B cell (primary cell): ENCODE measurements around the gene MAPK14. TPM values are rescaled to one million over a fixed set of nuclear protein-coding genes. Genes with fewer than 3 reads are reported as not detected.

Source experiments
- ATAC-seq: fragments of 200-7000 bp; cut with Tn5 transposase; one replicate; pipeline ENCODE4 v1.10.0; 2021; ENCODE audit warnings: low read depth, mild to moderate bottlenecking, moderate number of reproducible peaks, moderate library complexity
- CTCF ChIA-PET: fragments of 350-600 bp; sonication (Branson Sonifier 250); formaldehyde crosslinking; loops from one replicate; lab custom pipeline; 2021; ENCODE audit warnings: antibody characterized with exemption, inconsistent platforms; lab: Charles Lee
- POLR2A ChIA-PET: fragments of 350-600 bp; sonication (Branson Sonifier 250); formaldehyde crosslinking; loops from one replicate; lab custom pipeline; 2021; ENCODE audit warnings: antibody characterized with exemption; lab: Charles Lee
- DNase-seq: peaks from one replicate; pipeline ENCODE4 v3.0.0; 2013
- H2AFZ ChIP-seq: 2 replicates; pipeline ENCODE4 v1.6.1; 2012; ENCODE audit warnings: mild to moderate bottlenecking, low read depth, low read length; ENCODE audit not compliant: insufficient read depth, poor library complexity, severe bottlenecking
- H3K27ac ChIP-seq, 2 donors: 1 replicate in 1 of 2; 2 replicates in 1 of 2; pipeline ENCODE4 v1.5.1; 2012 to 2013; ENCODE audit warnings: low read length in 2 of 2, mild to moderate bottlenecking in 2 of 2, moderate library complexity in 1 of 2
- H3K27me3 ChIP-seq, 4 experiments: fragments of 200-600 bp in 1 of 4; sonication (generic) in 1 of 4; replicated peaks in 1 of 4; 1 replicate in 2 of 4; 2 replicates in 2 of 4; pipeline versions ENCODE4 v1.6.1 to v1.7.0; 2013 to 2016; ENCODE audit warnings: low read length in 3 of 4, mild to moderate bottlenecking in 2 of 4, mixed read lengths in 1 of 4, moderate library complexity in 1 of 4; ENCODE audit not compliant: insufficient read depth in 4 of 4, control insufficient read depth in 3 of 4; ENCODE audit errors: control extremely low read depth in 1 of 4
- H3K36me3 ChIP-seq, 2 experiments: replicated peaks in 1 of 2; 1 replicate in 1 of 2; 2 replicates in 1 of 2; pipeline versions ENCODE4 v1.6.1 to v1.7.1; 2013; ENCODE audit warnings: low read length in 1 of 2; ENCODE audit not compliant: insufficient read depth in 2 of 2, control insufficient read depth in 1 of 2; ENCODE audit errors: control extremely low read depth in 1 of 2, extremely low read depth in 1 of 2
- H3K4me1 ChIP-seq, 2 donors: fragments of 200-600 bp in 1 of 2; sonication (generic) in 1 of 2; 1 replicate in 1 of 2; 2 replicates in 1 of 2; pipeline versions ENCODE4 v1.5.1 to v1.6.1; 2013 to 2017; ENCODE audit warnings: low read length in 2 of 2; ENCODE audit not compliant: control insufficient read depth in 2 of 2, insufficient read depth in 2 of 2
- H3K4me2 ChIP-seq: replicated peaks from 2 replicates; pipeline ENCODE3; 2012; ENCODE audit warnings: mild to moderate bottlenecking, low read depth, low read length; ENCODE audit not compliant: poor library complexity, severe bottlenecking
- H3K4me3 ChIP-seq, 5 experiments: fragments of 200-600 bp in 1 of 5; sonication (generic) in 1 of 5; 1 replicate in 3 of 5; 2 replicates in 2 of 5; pipeline versions ENCODE4 v1.5.1 to v1.7.0; 2011 to 2016; ENCODE audit warnings: low read length in 4 of 5, mild to moderate bottlenecking in 4 of 5, low read depth in 2 of 5, control low read depth in 1 of 5, moderate library complexity in 1 of 5; ENCODE audit not compliant: insufficient read depth in 1 of 5; ENCODE audit errors: control extremely low read depth in 1 of 5, extremely low read depth in 1 of 5
- H3K79me2 ChIP-seq: fragments of 200-600 bp; sonication (generic); one replicate; pipeline ENCODE4 v1.6.0; 2016; ENCODE audit warnings: low read length; ENCODE audit not compliant: control insufficient read depth, insufficient read depth
- H3K9ac ChIP-seq: fragments of 200-600 bp; sonication (generic); 2 replicates; pipeline ENCODE4 v1.6.1; 2017; ENCODE audit warnings: mild to moderate bottlenecking, low read length, moderate library complexity
- H3K9me3 ChIP-seq, 3 donors: one replicate each; pipeline versions ENCODE4 v1.6.1 to v1.7.1; 2013; ENCODE audit warnings: low read length in 2 of 3; ENCODE audit not compliant: control insufficient read depth in 2 of 3, insufficient read depth in 1 of 3; ENCODE audit errors: control extremely low read depth in 1 of 3
- H4K20me1 ChIP-seq: 2 replicates; pipeline ENCODE4 v1.6.0; 2012; ENCODE audit warnings: mild to moderate bottlenecking, low read length; ENCODE audit not compliant: insufficient read depth, control insufficient read depth, poor library complexity, severe bottlenecking
- H3K27ac Mint-ChIP-seq: one replicate; pipeline ENCODE4 v1.8.0; 2021; ENCODE audit warnings: mixed read lengths
- H3K27me3 Mint-ChIP-seq: one replicate; pipeline ENCODE4 v1.8.0; 2021; ENCODE audit warnings: mixed read lengths
- H3K4me1 Mint-ChIP-seq: one replicate; pipeline ENCODE4 v1.8.0; 2021; ENCODE audit warnings: mixed read lengths
- H3K4me3 Mint-ChIP-seq: one replicate; pipeline ENCODE4 v1.8.0; 2021; ENCODE audit warnings: mixed read lengths
- H3K9me3 Mint-ChIP-seq: one replicate; pipeline ENCODE4 v1.8.0; 2022; ENCODE audit warnings: mixed read lengths; ENCODE audit not compliant: insufficient read depth
- CTCF ChIP-seq: fragments of 200-600 bp; IDR thresholded peaks from one replicate; pipeline ENCODE4 v1.8.0; 2022; ENCODE audit warnings: antibody characterized with exemption, mild to moderate bottlenecking
- EZH2 ChIP-seq: IDR thresholded peaks from 2 replicates; pipeline ENCODE4 v1.6.1; 2012; ENCODE audit warnings: borderline replicate concordance, low read depth, mild to moderate bottlenecking, moderate library complexity, low read length; ENCODE audit not compliant: insufficient read depth, poor library complexity, severe bottlenecking
- WGBS: methylation state at CpG from one replicate; pipeline ENCODE4 v1.1.5; 2013; ENCODE audit warnings: missing lambda C conversion rate; ENCODE audit not compliant: insufficient coverage; 5-methylcytosine and 5-hydroxymethylcytosine counted together
- intact Hi-C: fragments of 100-400 bp; cut with micrococcal nuclease; formaldehyde crosslinking; loops from one replicate; pipeline ENCODE4 v1.10.0; 2022
- polyA plus RNA-seq: library from polyadenylated mRNA; depleted of rRNA; stranded (reverse); fragments of >200 nt; gene quantifications from 2 replicates; pipeline ENCODE4 v1.2.3, GENCODE V29; 2012
- total RNA-seq, 2 donors: library from RNA; stranded (reverse); fragments of 120-200 nt in 1 of 2; gene quantifications; 1 replicate in 1 of 2; 2 replicates in 1 of 2; pipeline versions ENCODE4 v1.2.3 to v1.2.4, GENCODE V29; 2013 to 2022

Gene MAPK14
- total and polyA plus RNA-seq, 2 donors (not counting 1 experiment from before 2014, with no cell fraction given): 19.5 to 50.4 TPM

- intact Hi-C loops: no loop called here
- Mint-ChIP-seq H3K9me3 (no peaks in the 10 kb centered on the region), H3K27ac (no peak overlapping the region), H3K4me1 (peaks cover 20% of the 10 kb centered on the region), H3K4me3 (no peak overlapping the region), H3K27me3 (no peaks in the 10 kb centered on the region)
- POLR2A ChIA-PET: no interaction called here
- H3K36me3 ChIP-seq: peaks cover 0 to 5% of the 10 kb centered on the region in 2 experiments
- no peaks in the 10 kb centered on the region for H3K27me3 ChIP-seq
- no peaks in the 10 kb centered on the region for H3K9me3 ChIP-seq
- ATAC-seq (no peak), DNase-seq (no peak)
- TF ChIP-seq EZH2: no peak
- no peak for TF ChIP-seq CTCF
- H3K4me2 ChIP-seq: no peak overlapping the region
- no peak overlapping the region for H3K9ac ChIP-seq
- no peak overlapping the region for H3K27ac ChIP-seq
- no peak overlapping the region for H2AFZ ChIP-seq
- no CpG with 5 or more reads among the region's 1 CpG for WGBS
- peaks cover 20% of the 10 kb centered on the region for H3K79me2 ChIP-seq
- no peaks in the 10 kb centered on the region for H3K4me1 ChIP-seq
- CTCF ChIA-PET: interaction anchor here (3.1 kb wide), 1 partner anchor 23 kb away, joined by 14 read pairs; no protein-coding TSS in a partner anchor
- no peak overlapping the region for H3K4me3 ChIP-seq
- peaks cover 30% of the 10 kb centered on the region for H4K20me1 ChIP-seq
Observed at GRCh38 chr6:36071714-36072113, 44.1 kb downstream of the MAPK14 start.

- no peak overlapping the region for H3K4me2 ChIP-seq
- H2AFZ ChIP-seq: no peak overlapping the region
- no peaks in the 10 kb centered on the region for H3K9me3 Mint-ChIP-seq
- intact Hi-C loops: no loop called here
- no peaks in the 10 kb centered on the region for H3K4me1 ChIP-seq
- TF ChIP-seq CTCF: no peak
- no peak for TF ChIP-seq EZH2
- ChIA-PET POLR2A (interaction anchor here (0.7 kb wide), 1 partner anchor 193 kb away, joined by 3 read pairs; no protein-coding TSS in a partner anchor), CTCF (interaction anchor here (3.1 kb wide), 1 partner anchor 22 kb away, joined by 14 read pairs; no protein-coding TSS in a partner anchor)
- H3K79me2 ChIP-seq: peaks cover 16% of the 10 kb centered on the region
- WGBS: no CpG with 5 or more reads among the region's 4 CpGs
- ATAC-seq (no peak), DNase-seq (no peak)
- peaks cover 18% of the 10 kb centered on the region for H3K4me1 Mint-ChIP-seq
- no peak overlapping the region for H3K27ac ChIP-seq
- H3K27me3 ChIP-seq: no peaks in the 10 kb centered on the region
- H3K9me3 ChIP-seq: no peaks in the 10 kb centered on the region
- peaks cover 26% of the 10 kb centered on the region for H4K20me1 ChIP-seq
- H3K9ac ChIP-seq: no peak overlapping the region
- no peak overlapping the region for H3K4me3 Mint-ChIP-seq
- no peak overlapping the region for H3K27ac Mint-ChIP-seq
- H3K36me3 ChIP-seq: peaks cover 0 to 14% of the 10 kb centered on the region in 2 experiments
- H3K27me3 Mint-ChIP-seq: no peaks in the 10 kb centered on the region
- H3K4me3 ChIP-seq: no peak overlapping the region
Observed at GRCh38 chr6:36072681-36073080, 45.1 kb downstream of the MAPK14 start.
